Measurements from ENCODE around the gene HOXC13. TPM values are rescaled to one million over a fixed set of nuclear protein-coding genes. Genes with fewer than 3 reads are reported as not detected.

The HOXC13 gene
- total RNA-seq, 2 experiments from 2014 or later, result not detected

- Histone ChIP-seq H3K4me3 (ENCODE audit: low read length) (no peak overlapping the region), H3K4me1 (ENCODE audit: insufficient read depth, low read length) (peaks cover 47% of the 10 kb centered on the region), H3K36me3 (ENCODE audit: insufficient read depth, low read length) (no peaks in the 10 kb centered on the region), H3K9me3 (ENCODE audit: control insufficient read depth in 1 of 2, insufficient read depth in 1 of 2, low read length in 2 of 2) (peaks cover 11 to 53% of the 10 kb centered on the region in 2 experiments), H3K27ac (ENCODE audit: low read depth in 1 of 2, low read length in 2 of 2) (no peak overlapping the region), H3K27me3 (ENCODE audit: control insufficient read depth in 1 of 2, insufficient read depth in 2 of 2, low read length in 2 of 2) (peaks cover 94 to 98% of the 10 kb centered on the region in 2 experiments)
- TF ChIP-seq CTCF (IDR thresholded peaks at IDR 0.05), result no peak
- H3K36me3 Mint-ChIP-seq (ENCODE audit: low read depth), result no peaks in the 10 kb centered on the region
- H3K27me3 Mint-ChIP-seq, result peaks cover 95% of the 10 kb centered on the region
- no peaks in the 10 kb centered on the region for H3K9me3 Mint-ChIP-seq
- intact Hi-C loops (cut with DNase I, micrococcal nuclease), result loop anchor here (5.0 kb wide), 2 partner anchors 35 to 195 kb away; partner anchors contain the start of gene HOXC12 (in 1 of the 2)
- DNase-seq (no peak), ATAC-seq (ENCODE audit: poor library complexity) (no peak)
- no peak overlapping the region for H3K27ac Mint-ChIP-seq
- H3K4me1 Mint-ChIP-seq (ENCODE audit: low read depth), result peaks cover 32% of the 10 kb centered on the region
- H3K4me3 Mint-ChIP-seq, result no peak overlapping the region
- ChIA-PET POLR2A (interaction anchor here (0.9 kb wide), 1 partner anchor 9 kb away, joined by 3 read pairs; no protein-coding TSS in a partner anchor), CTCF (interaction anchor here (0.9 to 2.9 kb wide), 3 partner anchors 19 to 221 kb away, joined by 3 to 11 read pairs (median 5); no protein-coding TSS in a partner anchor)
These were observed 48.3 kb downstream of the HOXC13 start for GRCh38 chr12:53986686-53987483.

DNA sequence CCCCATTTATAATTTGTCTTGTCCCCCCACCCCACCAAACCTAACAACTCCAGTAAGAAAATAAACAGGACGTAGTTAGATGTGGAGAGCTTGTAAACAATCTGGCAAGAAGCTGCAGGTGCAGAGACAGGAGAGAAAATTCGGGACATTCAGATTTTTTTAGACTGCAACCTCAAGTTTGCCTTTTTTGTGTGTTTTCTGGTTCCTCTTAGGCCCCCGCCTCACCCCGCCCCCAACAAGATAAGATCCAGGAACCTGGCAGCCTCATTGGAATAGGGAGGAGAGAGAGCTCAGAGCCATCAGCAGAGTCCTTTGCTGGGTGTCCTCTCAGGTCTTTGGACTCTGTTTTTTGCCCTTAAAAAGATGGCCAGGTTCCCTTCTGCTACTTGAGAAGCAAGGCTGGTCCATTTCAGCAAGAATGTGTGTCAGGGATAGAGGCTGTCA, 49.2 kb downstream of the HOXC13 start:
- no peak overlapping the region for H3K4me3 Mint-ChIP-seq
- peaks cover 95% of the 10 kb centered on the region for H3K27me3 Mint-ChIP-seq
- Histone ChIP-seq H3K4me1 (ENCODE audit: insufficient read depth, low read length) (peaks cover 47% of the 10 kb centered on the region), H3K27ac (ENCODE audit: low read depth in 1 of 2, low read length in 2 of 2) (no peak overlapping the region), H3K36me3 (ENCODE audit: insufficient read depth, low read length) (no peaks in the 10 kb centered on the region), H3K27me3 (ENCODE audit: control insufficient read depth in 1 of 2, insufficient read depth in 2 of 2, low read length in 2 of 2) (peaks cover 94 to 98% of the 10 kb centered on the region in 2 experiments), H3K4me3 (ENCODE audit: low read length) (no peak overlapping the region), H3K9me3 (ENCODE audit: control insufficient read depth in 1 of 2, insufficient read depth in 1 of 2, low read length in 2 of 2) (peaks cover 11 to 50% of the 10 kb centered on the region in 2 experiments)
- CTCF ChIA-PET, result interaction anchor here (1.4 to 1.6 kb wide), 2 partner anchors 18 to 229 kb away, joined by 4 to 5 read pairs; no protein-coding TSS in a partner anchor
- H3K4me1 Mint-ChIP-seq (ENCODE audit: low read depth), result peaks cover 32% of the 10 kb centered on the region
- no peak for TF ChIP-seq CTCF (IDR thresholded peaks at IDR 0.05)
- H3K9me3 Mint-ChIP-seq, result no peaks in the 10 kb centered on the region
- H3K27ac Mint-ChIP-seq, result no peak overlapping the region
- intact Hi-C loops (cut with DNase I, micrococcal nuclease), result loop anchor here (2.0 to 5.0 kb wide), 3 partner anchors 36 to 197 kb away; partner anchors contain the start of gene HOXC12 (in 1 of the 2)
- H3K36me3 Mint-ChIP-seq (ENCODE audit: low read depth), result no peaks in the 10 kb centered on the region
- DNase-seq (no peak), ATAC-seq (ENCODE audit: poor library complexity) (no peak)
- POLR2A ChIA-PET, result interaction anchor here (1.2 kb wide), 1 partner anchor 9 kb away, joined by 3 read pairs; no protein-coding TSS in a partner anchor

- DNase-seq (no peak), ATAC-seq (ENCODE audit: poor library complexity) (no peak)
- Histone ChIP-seq H3K9me3 (ENCODE audit: control insufficient read depth in 1 of 2, insufficient read depth in 1 of 2, low read length in 2 of 2) (peaks cover 11 to 49% of the 10 kb centered on the region in 2 experiments), H3K27ac (ENCODE audit: low read depth in 1 of 2, low read length in 2 of 2) (no peak overlapping the region), H3K27me3 (ENCODE audit: control insufficient read depth in 1 of 2, insufficient read depth in 2 of 2, low read length in 2 of 2) (peaks cover 94 to 98% of the 10 kb centered on the region in 2 experiments), H3K4me3 (ENCODE audit: low read length) (no peak overlapping the region), H3K4me1 (ENCODE audit: insufficient read depth, low read length) (peaks cover 42% of the 10 kb centered on the region), H3K36me3 (ENCODE audit: insufficient read depth, low read length) (no peaks in the 10 kb centered on the region)
- ChIA-PET POLR2A (interaction anchor here (1.2 kb wide), 1 partner anchor 8 kb away, joined by 3 read pairs; no protein-coding TSS in a partner anchor), CTCF (interaction anchor here (1.6 kb wide), 1 partner anchor 228 kb away, joined by 4 read pairs; no protein-coding TSS in a partner anchor)
- Mint-ChIP-seq H3K4me3 (peak overlapping the region; percentile 11), H3K9me3 (no peaks in the 10 kb centered on the region), H3K27ac (no peak overlapping the region), H3K27me3 (peaks cover 95% of the 10 kb centered on the region), H3K4me1 (ENCODE audit: low read depth) (peaks cover 32% of the 10 kb centered on the region), H3K36me3 (ENCODE audit: low read depth) (no peaks in the 10 kb centered on the region)
- intact Hi-C loops (cut with DNase I, micrococcal nuclease), result loop anchor here (2.0 to 5.0 kb wide), 3 partner anchors 36 to 198 kb away; partner anchors contain the start of gene HOXC12 (in 1 of the 2)
- TF ChIP-seq CTCF (IDR thresholded peaks at IDR 0.05), result no peak
These were observed 50.1 kb downstream of the HOXC13 start for GRCh38 chr12:53988541-53989226.

Measured in CD4-positive, alpha-beta T cell (primary cell).